Activated CD4-positive, alpha-beta T cell treated with anti-CD3 and anti-CD28 coated beads for 36 hours (primary cell): ENCODE results near the gene CYB561D2. TPM values are rescaled to one million over a fixed set of nuclear protein-coding genes. Genes with fewer than 3 reads are reported as not detected.

ENCODE experiments used
- ATAC-seq: fragments of 200-7000 bp; cut with Tn5 transposase; one replicate; pipeline ENCODE4 v1.10.0; 2021; ENCODE audit warnings: mild to moderate bottlenecking, moderate library complexity
- CTCF ChIA-PET: fragments of 350-600 bp; sonication (Branson Sonifier 250); formaldehyde crosslinking; loops from one replicate; lab custom pipeline; 2021; ENCODE audit warnings: antibody characterized with exemption; lab: Charles Lee
- POLR2A ChIA-PET: fragments of 350-600 bp; sonication (Branson Sonifier 250); formaldehyde crosslinking; loops from one replicate; lab custom pipeline; 2021; ENCODE audit warnings: antibody characterized with exemption, inconsistent platforms; lab: Charles Lee
- DNase-seq: peaks from one replicate; pipeline ENCODE4 v3.0.0-alpha.2; 2020
- H3K27ac Mint-ChIP-seq: one replicate; pipeline ENCODE4 v1.8.0; 2021; ENCODE audit warnings: mixed read lengths
- H3K27me3 Mint-ChIP-seq: one replicate; pipeline ENCODE4 v1.8.0; 2021; ENCODE audit warnings: mixed read lengths
- H3K36me3 Mint-ChIP-seq: one replicate; pipeline ENCODE4 v1.8.0; 2021; ENCODE audit warnings: low read depth, mixed read lengths
- H3K4me1 Mint-ChIP-seq: one replicate; pipeline ENCODE4 v1.8.0; 2021; ENCODE audit warnings: mixed read lengths
- H3K4me3 Mint-ChIP-seq: one replicate; pipeline ENCODE4 v1.8.0; 2021; ENCODE audit warnings: mild to moderate bottlenecking, moderate library complexity, mixed read lengths
- H3K9me3 Mint-ChIP-seq: one replicate; pipeline ENCODE4 v1.8.0; 2021; ENCODE audit warnings: low read depth, mixed read lengths
- intact Hi-C, 2 experiments: fragments of 100-400 bp; cut with DNase I in 1 of 2; cut with micrococcal nuclease in 1 of 2; formaldehyde crosslinking; loops; one replicate each; pipeline versions ENCODE4 v1.14.2 to v1.15.1; 2022 to 2024; cut with DNase I, micrococcal nuclease
- total RNA-seq, 2 experiments: library from RNA; stranded (reverse); gene quantifications; one replicate each; pipeline ENCODE4 v1.2.3, GENCODE V29; 2021

The CYB561D2 gene
- total RNA-seq, 2 experiments from 2014 or later: 10.3 to 14.3 TPM

- Mint-ChIP-seq H3K4me1 (peaks cover 38% of the 10 kb centered on the region), H3K27ac (peak overlapping the region; percentile 6), H3K4me3 (no peak overlapping the region), H3K36me3 (peaks cover 3% of the 10 kb centered on the region), H3K9me3 (no peaks in the 10 kb centered on the region), H3K27me3 (no peaks in the 10 kb centered on the region)
- intact Hi-C loops: loop anchor here (1.0 to 10.0 kb wide), 2 partner anchors 49 kb away; partner anchors contain the start of gene LSMEM2 (in 1 of the 2)
- ChIA-PET POLR2A (interaction anchor here (1.0 kb wide), 1 partner anchor 13 kb away, joined by 3 read pairs; no protein-coding TSS in a partner anchor), CTCF (interaction anchor here (0.5 to 3.4 kb wide), 16 partner anchors 11 to 1831 kb away, joined by 3 to 27 read pairs (median 4); partner anchors contain the start of genes CYB561D2, HYAL3, IFRD2 and NAA80)
- ATAC-seq (no peak), DNase-seq (no peak)
Observed at GRCh38 chr3:50323614-50324199, 27.0 kb upstream of the CYB561D2 start.

GRCh38 chr3:50324351-50325112, 26.1 kb upstream of the CYB561D2 start:
- intact Hi-C loops: loop anchor here (1.0 to 10.0 kb wide), 3 partner anchors 50 to 87 kb away; partner anchors contain the start of genes GNAI2 (in 1 of the 2) and LSMEM2 (in 1 of the 2)
- Mint-ChIP-seq H3K9me3 (no peaks in the 10 kb centered on the region), H3K36me3 (peaks cover 6% of the 10 kb centered on the region), H3K4me1 (peaks cover 32% of the 10 kb centered on the region), H3K4me3 (no peak overlapping the region), H3K27me3 (no peaks in the 10 kb centered on the region), H3K27ac (no peak overlapping the region)
- ATAC-seq (peak; percentile 32), DNase-seq (peak; percentile 79)
- POLR2A ChIA-PET: interaction anchor here (1.0 kb wide), 1 partner anchor 13 kb away, joined by 3 read pairs; no protein-coding TSS in a partner anchor
- CTCF ChIA-PET: interaction anchor here (0.5 to 3.4 kb wide), 18 partner anchors 10 to 783 kb away, joined by 3 to 27 read pairs (median 4); partner anchors contain the start of genes CYB561D2, GNAI2, HYAL3 and NAA80

- ATAC-seq (no peak), DNase-seq (no peak)
- Mint-ChIP-seq H3K4me3 (no peak overlapping the region), H3K27me3 (no peaks in the 10 kb centered on the region), H3K27ac (no peak overlapping the region), H3K9me3 (no peaks in the 10 kb centered on the region), H3K4me1 (peaks cover 28% of the 10 kb centered on the region), H3K36me3 (peaks cover 9% of the 10 kb centered on the region)
- intact Hi-C loops: loop anchor here in 1 of 2 experiments (5.0 to 10.0 kb wide), 2 partner anchors 50 to 88 kb away; partner anchors contain the start of genes GNAI2 and LSMEM2
- ChIA-PET POLR2A (no interaction called here), CTCF (interaction anchor here (0.6 to 3.4 kb wide), 9 partner anchors 9 to 614 kb away, joined by 3 to 27 read pairs (median 7); partner anchors contain the start of genes CYB561D2, GNAI2, HYAL3 and NAA80)
Observed at GRCh38 chr3:50325113-50325480, 25.6 kb upstream of the CYB561D2 start.

- POLR2A ChIA-PET: no interaction called here
- no peak for DNase-seq
- Mint-ChIP-seq H3K4me3 (no peak overlapping the region), H3K27me3 (no peaks in the 10 kb centered on the region), H3K4me1 (peaks cover 23% of the 10 kb centered on the region), H3K27ac (no peak overlapping the region), H3K36me3 (peaks cover 15% of the 10 kb centered on the region), H3K9me3 (no peaks in the 10 kb centered on the region)
- CTCF ChIA-PET: interaction anchor here (0.6 to 3.6 kb wide), 7 partner anchors 11 to 90 kb away, joined by 4 to 27 read pairs (median 5); partner anchors contain the start of genes GNAI2, HYAL3, NAA80 and ZMYND10
- intact Hi-C loops: loop anchor here in 1 of 2 experiments (5.0 to 10.0 kb wide), 2 partner anchors 51 to 88 kb away; partner anchors contain the start of genes GNAI2 and LSMEM2
- ATAC-seq: no peak
Observed at GRCh38 chr3:50325497-50326181, 25.0 kb upstream of the CYB561D2 start.

GRCh38 chr3:50326182-50326541, 24.5 kb upstream of the CYB561D2 start:
- H3K36me3 Mint-ChIP-seq: peaks cover 20% of the 10 kb centered on the region
- ATAC-seq (no peak), DNase-seq (no peak)
- no peak overlapping the region for H3K4me3 Mint-ChIP-seq
- peaks cover 22% of the 10 kb centered on the region for H3K4me1 Mint-ChIP-seq
- ChIA-PET CTCF (interaction anchor here (0.6 to 3.6 kb wide), 4 partner anchors 10 to 1152 kb away, joined by 3 to 16 read pairs (median 4); partner anchors contain the start of genes HYAL3, NAA80 and ZMYND10), POLR2A (no interaction called here)
- no peaks in the 10 kb centered on the region for H3K27me3 Mint-ChIP-seq
- no peak overlapping the region for H3K27ac Mint-ChIP-seq
- intact Hi-C loops: loop anchor here in 1 of 2 experiments (5.0 to 10.0 kb wide), 2 partner anchors 51 to 89 kb away; partner anchors contain the start of genes GNAI2 and LSMEM2
- no peaks in the 10 kb centered on the region for H3K9me3 Mint-ChIP-seq

GRCh38 chr3:50327129-50327528, 23.5 kb upstream of the CYB561D2 start:
- Mint-ChIP-seq H3K27ac (peak overlapping the region; percentile 19), H3K9me3 (no peaks in the 10 kb centered on the region), H3K4me3 (peak overlapping the region; percentile 83), H3K4me1 (peaks cover 22% of the 10 kb centered on the region), H3K36me3 (peaks cover 28% of the 10 kb centered on the region), H3K27me3 (no peaks in the 10 kb centered on the region)
- ChIA-PET POLR2A (interaction anchor here (1.6 kb wide), 1 partner anchor 10 kb away, joined by 18 read pairs; no protein-coding TSS in a partner anchor), CTCF (interaction anchor here (1.1 to 3.6 kb wide), 7 partner anchors 8 to 92 kb away, joined by 4 to 18 read pairs (median 4); partner anchors contain the start of genes HYAL3, NAA80 and ZMYND10)
- intact Hi-C loops: loop anchor here in 1 of 2 experiments (5.0 to 10.0 kb wide), 2 partner anchors 52 to 90 kb away; partner anchors contain the start of genes GNAI2 and LSMEM2
- no peak for ATAC-seq
- DNase-seq: no peak

- H3K9me3 Mint-ChIP-seq: no peaks in the 10 kb centered on the region
- H3K36me3 Mint-ChIP-seq: peaks cover 33% of the 10 kb centered on the region
- no peaks in the 10 kb centered on the region for H3K27me3 Mint-ChIP-seq
- peak within 1 kb of the TSS; percentile 83 for H3K4me3 Mint-ChIP-seq
- H3K4me1 Mint-ChIP-seq: peaks cover 20% of the 10 kb centered on the region
- ATAC-seq: peak; percentile 95
- ChIA-PET POLR2A (interaction anchor here (1.6 kb wide), 2 partner anchors 9 to 12 kb away, joined by 3 to 18 read pairs; partner anchors contain the start of gene RASSF1), CTCF (interaction anchor here (0.6 to 3.6 kb wide), 17 partner anchors 9 to 617 kb away, joined by 3 to 18 read pairs (median 4); partner anchors contain the start of genes HYAL3, IFRD2, NAA80 and RASSF1)
- DNase-seq: peak; percentile 98
- H3K27ac Mint-ChIP-seq: peak within 1 kb of the TSS; percentile 76
- intact Hi-C loops: loop anchor here (1.0 to 10.0 kb wide), 4 partner anchors 9 to 91 kb away; partner anchors contain the start of genes GNAI2 (in 1 of the 2), IFRD2 (in 1 of the 2) and LSMEM2 (in 1 of the 2)
Observed at GRCh38 chr3:50327943-50328691, 22.5 kb upstream of the CYB561D2 start, which contains the start of gene TUSC2. TSS of gene TUSC2 (minus strand) at chr3:50328223. CDS start at chr3:50328099, 124 bp downstream.

- ChIA-PET POLR2A (no interaction called here), CTCF (no interaction called here)
Observed at GRCh38 chr3:50330330-50330729, 20.3 kb upstream of the CYB561D2 start.

GRCh38 chr3:50331364-50331907, 19.2 kb upstream of the CYB561D2 start:
- Mint-ChIP-seq H3K27ac (no peak overlapping the region), H3K4me3 (no peak overlapping the region)

More at GRCh38 chr3:50330330-50330729, 20.3 kb upstream of the CYB561D2 start:
- Mint-ChIP-seq H3K4me3 (no peak overlapping the region), H3K36me3 (peaks cover 52% of the 10 kb centered on the region), H3K27ac (no peak overlapping the region), H3K27me3 (no peaks in the 10 kb centered on the region), H3K9me3 (no peaks in the 10 kb centered on the region), H3K4me1 (peaks cover 37% of the 10 kb centered on the region)
- ATAC-seq: no peak
- DNase-seq: no peak
- intact Hi-C loops: loop anchor here in 1 of 2 experiments (10.0 kb wide), 1 partner anchor 1344 kb away; the partner anchor contains the start of gene TEX264

More at GRCh38 chr3:50331364-50331907, 19.2 kb upstream of the CYB561D2 start:
- DNase-seq: no peak
- no peak for ATAC-seq
- Mint-ChIP-seq H3K9me3 (no peaks in the 10 kb centered on the region), H3K27me3 (no peaks in the 10 kb centered on the region), H3K36me3 (peaks cover 63% of the 10 kb centered on the region), H3K4me1 (peaks cover 43% of the 10 kb centered on the region)
- intact Hi-C loops: loop anchor here in 1 of 2 experiments (10.0 kb wide), 1 partner anchor 1343 kb away; the partner anchor contains the start of gene TEX264
- POLR2A ChIA-PET: no interaction called here
- CTCF ChIA-PET: interaction anchor here (1.7 kb wide), 1 partner anchor 9 kb away, joined by 6 read pairs; the partner anchor contains the start of gene HYAL2
